H9 (cell line): ENCODE results near the gene ARHGAP26. TPM values are rescaled to one million over a fixed set of nuclear protein-coding genes. Genes with fewer than 3 reads are reported as not detected.

Experiments
- DNase-seq: peaks from one replicate; pipeline ENCODE4 v3.0.0-alpha.2; 2017
- H2AFZ ChIP-seq: one replicate; pipeline ENCODE4 v1.6.1; 2013; ENCODE audit warnings: mild to moderate bottlenecking, low read length, control low read depth, moderate library complexity
- H2AK5ac ChIP-seq: 2 replicates; pipeline ENCODE4 v1.6.1; 2013; ENCODE audit warnings: low read length, control low read depth, mixed read lengths; ENCODE audit not compliant: insufficient read length
- H2BK120ac ChIP-seq: one replicate; pipeline ENCODE4 v1.6.1; 2013; ENCODE audit warnings: low read depth, mild to moderate bottlenecking, low read length, control low read depth, inconsistent platforms; ENCODE audit not compliant: poor library complexity, severe bottlenecking
- H2BK12ac ChIP-seq: 2 replicates; pipeline ENCODE4 v1.6.1; 2013; ENCODE audit warnings: low read length, control low read depth, mixed read lengths, low read depth; ENCODE audit not compliant: insufficient read length
- H2BK15ac ChIP-seq: 2 replicates; pipeline ENCODE4 v1.6.1; 2013; ENCODE audit warnings: low read depth, low read length, control low read depth
- H2BK20ac ChIP-seq: one replicate; pipeline ENCODE4 v1.6.1; 2013; ENCODE audit warnings: low read depth, mild to moderate bottlenecking, low read length, control low read depth, inconsistent platforms; ENCODE audit not compliant: poor library complexity, severe bottlenecking
- H2BK5ac ChIP-seq: 2 replicates; pipeline ENCODE4 v1.6.1; 2013; ENCODE audit warnings: low read length, control low read depth, mixed read lengths; ENCODE audit not compliant: insufficient read length
- H3K14ac ChIP-seq: 2 replicates; pipeline ENCODE4 v1.6.1; 2013; ENCODE audit warnings: low read length, control low read depth; ENCODE audit not compliant: insufficient read depth
- H3K18ac ChIP-seq: 2 replicates; pipeline ENCODE4 v1.6.1; 2013; ENCODE audit warnings: low read depth, mild to moderate bottlenecking, mixed read lengths, low read length, control low read depth; ENCODE audit not compliant: insufficient read length
- H3K23ac ChIP-seq: 2 replicates; pipeline ENCODE4 v1.6.1; 2013; ENCODE audit warnings: low read length, control low read depth, mixed read lengths, low read depth; ENCODE audit not compliant: insufficient read length
- H3K23me2 ChIP-seq: 2 replicates; pipeline ENCODE4 v1.6.1; 2013; ENCODE audit warnings: low read depth, mild to moderate bottlenecking, mixed read lengths, low read length, control low read depth; ENCODE audit not compliant: insufficient read length, poor library complexity, severe bottlenecking
- H3K27ac ChIP-seq: 2 replicates; pipeline ENCODE4 v1.5.1; 2013; ENCODE audit warnings: low read length, control low read depth, mixed read lengths, low read depth; ENCODE audit not compliant: insufficient read length
- H3K27me3 ChIP-seq: 2 replicates; pipeline ENCODE4 v1.6.1; 2013; ENCODE audit warnings: low read length, control low read depth, inconsistent platforms; ENCODE audit not compliant: insufficient read depth
- H3K4ac ChIP-seq: 2 replicates; pipeline ENCODE4 v1.6.1; 2013; ENCODE audit warnings: low read depth, mild to moderate bottlenecking, control low read depth, inconsistent platforms, low read length, moderate library complexity
- H3K4me1 ChIP-seq: 2 replicates; pipeline ENCODE4 v1.6.1; 2013; ENCODE audit warnings: low read length, control low read depth, inconsistent platforms; ENCODE audit not compliant: insufficient read depth
- H3K4me2 ChIP-seq: 2 replicates; pipeline ENCODE4 v1.6.1; 2013; ENCODE audit warnings: low read length, control low read depth, mixed read lengths; ENCODE audit not compliant: insufficient read length, insufficient read depth
- H3K56ac ChIP-seq: 2 replicates; pipeline ENCODE4 v1.6.1; 2013; ENCODE audit warnings: low read depth, mild to moderate bottlenecking, mixed read lengths, low read length, control low read depth; ENCODE audit not compliant: insufficient read length
- H3K79me1 ChIP-seq: 2 replicates; pipeline ENCODE4 v1.6.1; 2013; ENCODE audit warnings: low read depth, mild to moderate bottlenecking, moderate library complexity, low read length, control low read depth, inconsistent platforms; ENCODE audit not compliant: insufficient read depth, poor library complexity, severe bottlenecking
- H3K79me2 ChIP-seq: 2 replicates; pipeline ENCODE4 v1.6.1; 2013; ENCODE audit warnings: low read length, control low read depth, inconsistent platforms; ENCODE audit not compliant: insufficient read depth
- H3K9ac ChIP-seq: 2 replicates; pipeline ENCODE4 v1.6.1; 2013; ENCODE audit warnings: low read length, control low read depth, mixed read lengths; ENCODE audit not compliant: insufficient read length; ENCODE audit errors: extremely low read depth
- H3K9me3 ChIP-seq: one replicate; pipeline ENCODE4 v1.6.1; 2013; ENCODE audit warnings: low read depth, low read length, inconsistent platforms; ENCODE audit not compliant: control insufficient read depth
- H3T11ph ChIP-seq: one replicate; pipeline ENCODE4 v1.6.1; 2013; ENCODE audit warnings: mild to moderate bottlenecking, low read length, control low read depth, inconsistent platforms
- H4K20me1 ChIP-seq: one replicate; pipeline ENCODE4 v1.6.1; 2013; ENCODE audit not compliant: control insufficient read depth, insufficient read length, insufficient read depth
- H4K5ac ChIP-seq: 2 replicates; pipeline ENCODE4 v1.6.1; 2013; ENCODE audit warnings: low read depth, mild to moderate bottlenecking, mixed read lengths, low read length, control low read depth; ENCODE audit not compliant: insufficient read length
- H4K8ac ChIP-seq: replicated peaks from 2 replicates; pipeline ENCODE4 v1.6.1; 2013; ENCODE audit warnings: low read length, control low read depth, mixed read lengths, low read depth; ENCODE audit not compliant: insufficient read length
- H4K91ac ChIP-seq: 2 replicates; pipeline ENCODE4 v1.6.1; 2013; ENCODE audit warnings: low read depth, mild to moderate bottlenecking, moderate library complexity, mixed read lengths, low read length, control low read depth; ENCODE audit not compliant: insufficient read length
- H3K27ac Mint-ChIP-seq, 3 experiments: 2 replicates in 2 of 3; 3 replicates in 1 of 3; pipeline ENCODE4 v1.8.0; 2020 to 2021; ENCODE audit warnings: mixed read lengths in 3 of 3, mild to moderate bottlenecking in 1 of 3, moderate library complexity in 1 of 3
- H3K27me3 Mint-ChIP-seq: 2 replicates; pipeline ENCODE4 v1.8.0; 2021; ENCODE audit warnings: low read depth, mild to moderate bottlenecking, moderate library complexity, mixed read lengths
- H3K36me3 Mint-ChIP-seq, 3 experiments: 2 replicates in 2 of 3; 3 replicates in 1 of 3; pipeline ENCODE4 v1.8.0; 2020 to 2021; ENCODE audit warnings: low read depth in 3 of 3, mixed read lengths in 3 of 3; ENCODE audit not compliant: insufficient read depth in 1 of 3
- H3K4me1 Mint-ChIP-seq, 2 experiments: 2 replicates each; pipeline ENCODE4 v1.8.0; 2020; ENCODE audit warnings: mixed read lengths in 2 of 2
- H3K4me3 Mint-ChIP-seq, 2 experiments: 2 replicates in 1 of 2; 3 replicates in 1 of 2; pipeline ENCODE4 v1.8.0; 2020 to 2021; ENCODE audit warnings: mild to moderate bottlenecking in 2 of 2, mixed read lengths in 2 of 2, moderate library complexity in 1 of 2
- H3K9me3 Mint-ChIP-seq, 2 experiments: 2 replicates in 1 of 2; 3 replicates in 1 of 2; pipeline ENCODE4 v1.8.0; 2020; ENCODE audit warnings: mild to moderate bottlenecking in 2 of 2, mixed read lengths in 2 of 2, moderate library complexity in 1 of 2
- WGBS: extraction: QIAGEN DNeasy Blood & Tissue Kit; methylation state at CpG from one replicate; pipeline ENCODE4 v1.1.7; 2013; ENCODE audit warnings: missing lambda C conversion rate, low lambda C conversion rate, mixed read lengths; ENCODE audit not compliant: insufficient read length; ENCODE audit errors: extremely low coverage; 5-methylcytosine and 5-hydroxymethylcytosine counted together
- total RNA-seq: library from RNA; stranded (reverse); gene quantifications from 2 replicates; pipeline ENCODE4 v1.2.1, GENCODE V29; 2021
- TF ChIP-seq, protein P1 (sequence below): fragments of 200-600 bp; sonication (generic); conservative IDR thresholded peaks from 3 replicates; pipeline ENCODE4 v1.8.0; 2021; ENCODE audit warnings: antibody characterized with exemption, mild to moderate bottlenecking

ARHGAP26 gene
- total RNA-seq, 1 experiment from 2014 or later = 13.8 TPM

DNA sequence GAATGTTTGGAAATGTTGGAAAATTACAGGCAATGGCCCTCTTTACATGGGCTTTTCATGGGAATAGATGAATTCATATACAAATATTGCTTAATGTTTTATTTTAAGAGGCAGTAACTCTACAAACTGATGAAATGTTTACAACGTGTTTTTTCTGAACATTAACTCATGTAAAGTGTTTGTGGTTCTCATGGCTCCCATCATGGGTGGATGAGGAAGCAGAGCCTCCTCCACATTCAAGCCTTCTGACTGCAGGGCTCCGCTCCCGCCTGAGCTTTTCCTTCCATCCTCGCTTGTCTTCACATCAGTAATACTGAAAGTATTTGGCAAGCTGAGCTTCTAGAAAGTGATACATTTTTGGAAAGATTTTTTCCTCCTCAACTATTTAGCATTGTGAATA is 204.2 kb downstream of the ARHGAP26 start:
- Histone ChIP-seq H2AK5ac (no peak overlapping the region), H4K5ac (no peak overlapping the region), H2BK5ac (no peak overlapping the region), H3K56ac (no peak overlapping the region), H4K20me1 (no peaks in the 10 kb centered on the region), H3K79me2 (no peaks in the 10 kb centered on the region), H4K8ac (no peak overlapping the region), H4K91ac (no peak overlapping the region), H2BK12ac (no peak overlapping the region), H3K9ac (no peak overlapping the region), H3K23ac (no peak overlapping the region), H2AFZ (no peak overlapping the region), H3K4me1 (no peaks in the 10 kb centered on the region; the same call in 1 of the 2 replicates), H3T11ph (no peak overlapping the region), H3K23me2 (no peaks in the 10 kb centered on the region), H3K27ac (no peak overlapping the region), H2BK15ac (no peak overlapping the region), H3K14ac (no peak overlapping the region), H3K18ac (no peak overlapping the region), H3K4ac (no peak overlapping the region), H3K9me3 (no peaks in the 10 kb centered on the region), H2BK120ac (no peak overlapping the region), H2BK20ac (no peak overlapping the region), H3K27me3 (no peaks in the 10 kb centered on the region), H3K79me1 (no peaks in the 10 kb centered on the region), H3K4me2 (no peak overlapping the region)
- no CpG with 5 or more reads among the region's 4 CpGs for WGBS
- H3K4me3 Mint-ChIP-seq = no peak overlapping the region
- TF ChIP-seq, protein P1, sequence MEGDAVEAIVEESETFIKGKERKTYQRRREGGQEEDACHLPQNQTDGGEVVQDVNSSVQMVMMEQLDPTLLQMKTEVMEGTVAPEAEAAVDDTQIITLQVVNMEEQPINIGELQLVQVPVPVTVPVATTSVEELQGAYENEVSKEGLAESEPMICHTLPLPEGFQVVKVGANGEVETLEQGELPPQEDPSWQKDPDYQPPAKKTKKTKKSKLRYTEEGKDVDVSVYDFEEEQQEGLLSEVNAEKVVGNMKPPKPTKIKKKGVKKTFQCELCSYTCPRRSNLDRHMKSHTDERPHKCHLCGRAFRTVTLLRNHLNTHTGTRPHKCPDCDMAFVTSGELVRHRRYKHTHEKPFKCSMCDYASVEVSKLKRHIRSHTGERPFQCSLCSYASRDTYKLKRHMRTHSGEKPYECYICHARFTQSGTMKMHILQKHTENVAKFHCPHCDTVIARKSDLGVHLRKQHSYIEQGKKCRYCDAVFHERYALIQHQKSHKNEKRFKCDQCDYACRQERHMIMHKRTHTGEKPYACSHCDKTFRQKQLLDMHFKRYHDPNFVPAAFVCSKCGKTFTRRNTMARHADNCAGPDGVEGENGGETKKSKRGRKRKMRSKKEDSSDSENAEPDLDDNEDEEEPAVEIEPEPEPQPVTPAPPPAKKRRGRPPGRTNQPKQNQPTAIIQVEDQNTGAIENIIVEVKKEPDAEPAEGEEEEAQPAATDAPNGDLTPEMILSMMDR = no peak
- no peaks in the 10 kb centered on the region for H3K27me3 Mint-ChIP-seq
- peaks cover 7 to 10% of the 10 kb centered on the region in 2 experiments for H3K4me1 Mint-ChIP-seq
- no peaks in the 10 kb centered on the region for H3K36me3 Mint-ChIP-seq
- no peaks in the 10 kb centered on the region for H3K9me3 Mint-ChIP-seq
- DNase-seq = no peak
- no peak overlapping the region; a peak in 1 of 7 replicates for H3K27ac Mint-ChIP-seq
